ENCODE measurements around the gene ABL1. TPM values are rescaled to one million over a fixed set of nuclear protein-coding genes. Genes with fewer than 3 reads are reported as not detected.
"Not testable (repeated sequence)": the region's sequence is repeated elsewhere in the genome, so short reads cannot be mapped to it uniquely, and the experiment has no call there.

ABL1 gene
- 31.2 and 45.4 TPM in 2 replicates for total RNA-seq

- peak; percentile 80 for DNase-seq (ENCODE audit: low read depth)
- H3K4me3 ChIP-seq (ENCODE audit: low read depth, low read length) = peak within 1 kb of the TSS; percentile 81
- no peak for TF ChIP-seq CTCF (conservative IDR thresholded peaks at IDR 0.05; ENCODE audit: low read depth, low read length)
Observed at GRCh38 chr9:130834371-130835336, at the start of gene ABL1. Gene ABL1, plus strand, starts transcription at chr9:130835254. Its CDS starts 193 bp downstream, at chr9:130835447.

GRCh38 chr9:130785940-130786508 is 49.0 kb upstream of the ABL1 start:
- no peak for DNase-seq (ENCODE audit: low read depth)
- no peak for TF ChIP-seq CTCF (conservative IDR thresholded peaks at IDR 0.05; ENCODE audit: low read depth, low read length)
- no peak overlapping the region for H3K4me3 ChIP-seq (ENCODE audit: low read depth, low read length)

GRCh38 chr9:130786526-130786925 is 48.5 kb upstream of the ABL1 start:
- no peak for TF ChIP-seq CTCF (conservative IDR thresholded peaks at IDR 0.05; ENCODE audit: low read depth, low read length)
- no peak for DNase-seq (ENCODE audit: low read depth)
- H3K4me3 ChIP-seq (ENCODE audit: low read depth, low read length) = no peak overlapping the region

- no peak overlapping the region for H3K4me3 ChIP-seq (ENCODE audit: low read depth, low read length)
- no peak for DNase-seq (ENCODE audit: low read depth)
- no peak for TF ChIP-seq CTCF (conservative IDR thresholded peaks at IDR 0.05; ENCODE audit: low read depth, low read length)
Observed at GRCh38 chr9:130789747-130790672, 45.0 kb upstream of the ABL1 start.

GRCh38 chr9:130791303-130791894 is 43.7 kb upstream of the ABL1 start:
- DNase-seq (ENCODE audit: low read depth) = no peak
- no peak for TF ChIP-seq CTCF (conservative IDR thresholded peaks at IDR 0.05; ENCODE audit: low read depth, low read length)
- H3K4me3 ChIP-seq (ENCODE audit: low read depth, low read length) = no peak overlapping the region

- TF ChIP-seq CTCF (conservative IDR thresholded peaks at IDR 0.05; ENCODE audit: low read depth, low read length) = no peak
- DNase-seq (ENCODE audit: low read depth) = no peak
- no peak overlapping the region for H3K4me3 ChIP-seq (ENCODE audit: low read depth, low read length)
Observed at GRCh38 chr9:130793589-130793988, 41.5 kb upstream of the ABL1 start.

GRCh38 chr9:130794021-130794420 is 41.0 kb upstream of the ABL1 start:
- not testable (repeated sequence) for DNase-seq (ENCODE audit: low read depth); H3K4me3 ChIP-seq (ENCODE audit: low read depth, low read length)

GRCh38 chr9:130794423-130794822 is 40.6 kb upstream of the ABL1 start:
- DNase-seq (ENCODE audit: low read depth); H3K4me3 ChIP-seq (ENCODE audit: low read depth, low read length): not testable (repeated sequence)
